ENCODE results near the gene IL1RAPL1. TPM values are rescaled to one million over a fixed set of nuclear protein-coding genes. Genes with fewer than 3 reads are reported as not detected.

The IL1RAPL1 gene
- total RNA-seq, 3 donors from 2014 or later, result 0.34 to 0.79 TPM; not detected in 1

DNA sequence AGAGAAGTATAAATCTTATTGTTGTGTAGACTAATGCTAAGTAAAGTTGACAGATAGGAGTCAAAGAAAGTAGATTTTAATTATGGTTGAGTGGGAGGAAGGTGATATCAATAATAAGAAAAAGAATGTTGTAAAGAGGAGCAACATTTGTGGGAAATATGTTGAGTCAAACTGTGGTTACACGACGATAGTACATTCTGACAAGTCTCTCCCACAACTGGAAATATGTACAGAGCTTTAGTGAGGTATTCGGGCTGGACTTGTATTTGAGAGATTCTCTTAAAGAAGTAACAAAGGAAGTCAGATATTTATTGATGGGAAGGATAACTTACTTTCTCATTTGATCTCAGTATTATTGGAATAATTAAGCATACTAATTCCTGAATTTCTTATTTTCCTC is 1102.8 kb downstream of the IL1RAPL1 start:
- no peak for DNase-seq
- ATAC-seq, result no peak
- Histone ChIP-seq H3K4me3 (no peak overlapping the region), H3K9me3 (no peaks in the 10 kb centered on the region), H3K4me1 (ENCODE audit: low read depth) (no peaks in the 10 kb centered on the region), H3K36me3 (ENCODE audit: low read depth) (no peaks in the 10 kb centered on the region)
- intact Hi-C loops (cut with DNase I, micrococcal nuclease), result no loop called here
- no peak for TF ChIP-seq CTCF (IDR thresholded peaks at IDR 0.05)

- Histone ChIP-seq H3K9me3 (no peaks in the 10 kb centered on the region), H3K4me3 (no peak overlapping the region), H3K36me3 (ENCODE audit: low read depth) (no peaks in the 10 kb centered on the region), H3K4me1 (ENCODE audit: low read depth) (no peaks in the 10 kb centered on the region)
- DNase-seq, result no peak
- intact Hi-C loops (cut with DNase I, micrococcal nuclease), result no loop called here
- TF ChIP-seq CTCF (IDR thresholded peaks at IDR 0.05), result no peak
- no peak for ATAC-seq
Observed at GRCh38 chrX:29691044-29691443, 1103.8 kb downstream of the IL1RAPL1 start.

DNA sequence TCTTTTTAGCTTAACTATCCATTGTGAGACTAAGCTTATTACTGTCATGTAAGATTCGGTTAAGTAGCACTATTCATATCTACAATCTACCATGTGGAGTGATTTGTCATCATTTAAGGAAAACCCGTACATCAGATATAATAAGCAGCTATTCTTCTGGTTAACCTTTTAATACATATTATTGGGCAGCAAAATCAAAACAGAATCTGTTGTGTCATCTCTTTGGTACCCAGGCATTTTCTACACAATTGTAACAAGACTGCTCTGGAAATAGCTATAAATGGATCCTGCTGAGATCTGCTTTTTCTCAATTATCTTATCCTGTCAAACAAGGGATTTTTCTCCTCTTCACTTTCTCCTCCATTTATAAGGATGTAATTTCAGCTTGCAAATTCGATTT is 1106.7 kb downstream of the IL1RAPL1 start:
- DNase-seq (no peak), ATAC-seq (no peak)
- no peaks in the 10 kb centered on the region for H3K4me1 ChIP-seq (ENCODE audit: low read depth)
- no peak overlapping the region for H3K4me3 ChIP-seq
- no peaks in the 10 kb centered on the region for H3K36me3 ChIP-seq (ENCODE audit: low read depth)
- TF ChIP-seq CTCF (IDR thresholded peaks at IDR 0.05), result no peak
- H3K9me3 ChIP-seq, result no peaks in the 10 kb centered on the region
- intact Hi-C loops (cut with DNase I, micrococcal nuclease), result no loop called here

- Histone ChIP-seq H3K36me3 (ENCODE audit: low read depth) (no peaks in the 10 kb centered on the region), H3K9me3 (no peaks in the 10 kb centered on the region), H3K4me1 (ENCODE audit: low read depth) (no peaks in the 10 kb centered on the region), H3K4me3 (no peak overlapping the region)
- no peak for ATAC-seq
- DNase-seq, result no peak
- intact Hi-C loops (cut with DNase I, micrococcal nuclease), result no loop called here
- no peak for TF ChIP-seq CTCF (IDR thresholded peaks at IDR 0.05)
Observed at GRCh38 chrX:29699239-29699638, 1112.0 kb downstream of the IL1RAPL1 start.

GRCh38 chrX:29707088-29707487 is 1119.8 kb downstream of the IL1RAPL1 start:
- intact Hi-C loops (cut with DNase I, micrococcal nuclease), result no loop called here
- TF ChIP-seq CTCF (IDR thresholded peaks at IDR 0.05), result no peak
- no peaks in the 10 kb centered on the region for H3K9me3 ChIP-seq
- H3K4me1 ChIP-seq (ENCODE audit: low read depth), result no peaks in the 10 kb centered on the region
- no peak overlapping the region for H3K4me3 ChIP-seq
- no peak for DNase-seq
- no peaks in the 10 kb centered on the region for H3K36me3 ChIP-seq (ENCODE audit: low read depth)
- no peak for ATAC-seq

- ATAC-seq (no peak), DNase-seq (no peak)
- intact Hi-C loops (cut with DNase I, micrococcal nuclease), result no loop called here
- TF ChIP-seq CTCF (IDR thresholded peaks at IDR 0.05), result no peak
- no peaks in the 10 kb centered on the region for H3K9me3 ChIP-seq
- H3K36me3 ChIP-seq (ENCODE audit: low read depth), result no peaks in the 10 kb centered on the region
- no peaks in the 10 kb centered on the region for H3K4me1 ChIP-seq (ENCODE audit: low read depth)
- H3K4me3 ChIP-seq, result no peak overlapping the region
Observed at GRCh38 chrX:29721152-29721551, 1133.9 kb downstream of the IL1RAPL1 start.

Measured in mucosa of descending colon (tissue), 3 donors.